ENCODE results near the gene PIWIL4.

- TF ChIP-seq CTCF (IDR thresholded peaks at IDR 0.05): no peak
- TF ChIP-seq POLR2AphosphoS5 (IDR thresholded peaks at IDR 0.05): no peak
Observed at GRCh38 chr11:94550513-94550912, 16.7 kb upstream of the PIWIL4 start.
